HL-60 (cell line): ENCODE measurements around the gene MAGI2.

Source experiments
- DNase-seq, 2 experiments: peaks; one replicate each; pipeline ENCODE4 v3.0.0-alpha.2; 2010 to 2020; ENCODE audit warnings: low read depth in 1 of 2, low spot score in 1 of 2
- H3K27ac ChIP-seq: fragments of 250-450 bp; sonication (Bioruptor Pico); replicated peaks from 2 replicates; pipeline ENCODE4 v1.5.1; 2020; ENCODE audit warnings: mild to moderate bottlenecking, moderate library complexity
- H3K27me3 ChIP-seq: fragments of 250-450 bp; sonication (Bioruptor Pico); 2 replicates; pipeline ENCODE4 v1.5.1; 2021; ENCODE audit warnings: mild to moderate bottlenecking, moderate library complexity; ENCODE audit not compliant: insufficient read depth, poor library complexity, severe bottlenecking
- H3K4me3 ChIP-seq: replicated peaks from 2 replicates; pipeline ENCODE4 v1.5.1; 2011; ENCODE audit warnings: mild to moderate bottlenecking, control low read depth, low read length; ENCODE audit not compliant: insufficient read depth
- GABPA ChIP-seq: IDR thresholded peaks from 2 replicates; pipeline ENCODE4 v1.6.1; 2012; ENCODE audit warnings: low read depth
- POLR2AphosphoS5 ChIP-seq: IDR thresholded peaks from 2 replicates; pipeline ENCODE4 v1.6.1; 2012; ENCODE audit warnings: low read depth
- SPI1 ChIP-seq: IDR thresholded peaks from 2 replicates; pipeline ENCODE4 v1.6.1; 2012; ENCODE audit warnings: low read depth, mild to moderate bottlenecking, borderline replicate concordance
- TF ChIP-seq, protein P1 (sequence below): IDR thresholded peaks from one replicate; pipeline ENCODE4 v1.5.1; 2011; ENCODE audit warnings: low read length, control low read depth, inconsistent platforms; ENCODE audit not compliant: insufficient read depth
- TF ChIP-seq, protein P2 (sequence below): IDR thresholded peaks from 2 replicates; pipeline ENCODE4 v1.6.1; 2012; ENCODE audit warnings: low read depth; ENCODE audit not compliant: insufficient replicate concordance

Gene MAGI2

DNA sequence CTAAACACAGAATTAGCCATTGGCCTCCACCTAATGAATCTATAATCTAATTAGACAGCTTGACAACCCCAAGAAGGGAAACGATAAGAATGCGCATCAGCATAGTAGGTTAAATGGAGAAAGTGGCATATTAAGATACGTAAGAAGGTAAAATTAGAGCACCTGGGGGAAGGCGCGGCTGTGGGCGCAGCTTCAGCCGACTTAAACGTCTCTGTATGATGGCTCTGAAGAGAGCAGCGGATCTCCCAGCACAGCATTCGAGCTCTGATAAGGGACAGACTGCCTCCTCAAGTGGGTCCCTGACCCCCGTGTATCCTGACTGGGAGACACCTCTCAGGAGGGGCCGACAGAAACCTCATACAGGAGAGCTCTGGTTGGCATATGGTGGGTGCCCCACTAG is 1136.1 kb downstream of the MAGI2 start:
- H3K27ac ChIP-seq = no peak overlapping the region
- H3K27me3 ChIP-seq = peaks cover 3% of the 10 kb centered on the region
- H3K4me3 ChIP-seq = no peak overlapping the region
- DNase-seq = no peak
- TF ChIP-seq SPI1 (no peak), POLR2AphosphoS5 (no peak), GABPA (no peak)
- TF ChIP-seq, protein P1, sequence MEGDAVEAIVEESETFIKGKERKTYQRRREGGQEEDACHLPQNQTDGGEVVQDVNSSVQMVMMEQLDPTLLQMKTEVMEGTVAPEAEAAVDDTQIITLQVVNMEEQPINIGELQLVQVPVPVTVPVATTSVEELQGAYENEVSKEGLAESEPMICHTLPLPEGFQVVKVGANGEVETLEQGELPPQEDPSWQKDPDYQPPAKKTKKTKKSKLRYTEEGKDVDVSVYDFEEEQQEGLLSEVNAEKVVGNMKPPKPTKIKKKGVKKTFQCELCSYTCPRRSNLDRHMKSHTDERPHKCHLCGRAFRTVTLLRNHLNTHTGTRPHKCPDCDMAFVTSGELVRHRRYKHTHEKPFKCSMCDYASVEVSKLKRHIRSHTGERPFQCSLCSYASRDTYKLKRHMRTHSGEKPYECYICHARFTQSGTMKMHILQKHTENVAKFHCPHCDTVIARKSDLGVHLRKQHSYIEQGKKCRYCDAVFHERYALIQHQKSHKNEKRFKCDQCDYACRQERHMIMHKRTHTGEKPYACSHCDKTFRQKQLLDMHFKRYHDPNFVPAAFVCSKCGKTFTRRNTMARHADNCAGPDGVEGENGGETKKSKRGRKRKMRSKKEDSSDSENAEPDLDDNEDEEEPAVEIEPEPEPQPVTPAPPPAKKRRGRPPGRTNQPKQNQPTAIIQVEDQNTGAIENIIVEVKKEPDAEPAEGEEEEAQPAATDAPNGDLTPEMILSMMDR = no peak
- TF ChIP-seq, protein P2, sequence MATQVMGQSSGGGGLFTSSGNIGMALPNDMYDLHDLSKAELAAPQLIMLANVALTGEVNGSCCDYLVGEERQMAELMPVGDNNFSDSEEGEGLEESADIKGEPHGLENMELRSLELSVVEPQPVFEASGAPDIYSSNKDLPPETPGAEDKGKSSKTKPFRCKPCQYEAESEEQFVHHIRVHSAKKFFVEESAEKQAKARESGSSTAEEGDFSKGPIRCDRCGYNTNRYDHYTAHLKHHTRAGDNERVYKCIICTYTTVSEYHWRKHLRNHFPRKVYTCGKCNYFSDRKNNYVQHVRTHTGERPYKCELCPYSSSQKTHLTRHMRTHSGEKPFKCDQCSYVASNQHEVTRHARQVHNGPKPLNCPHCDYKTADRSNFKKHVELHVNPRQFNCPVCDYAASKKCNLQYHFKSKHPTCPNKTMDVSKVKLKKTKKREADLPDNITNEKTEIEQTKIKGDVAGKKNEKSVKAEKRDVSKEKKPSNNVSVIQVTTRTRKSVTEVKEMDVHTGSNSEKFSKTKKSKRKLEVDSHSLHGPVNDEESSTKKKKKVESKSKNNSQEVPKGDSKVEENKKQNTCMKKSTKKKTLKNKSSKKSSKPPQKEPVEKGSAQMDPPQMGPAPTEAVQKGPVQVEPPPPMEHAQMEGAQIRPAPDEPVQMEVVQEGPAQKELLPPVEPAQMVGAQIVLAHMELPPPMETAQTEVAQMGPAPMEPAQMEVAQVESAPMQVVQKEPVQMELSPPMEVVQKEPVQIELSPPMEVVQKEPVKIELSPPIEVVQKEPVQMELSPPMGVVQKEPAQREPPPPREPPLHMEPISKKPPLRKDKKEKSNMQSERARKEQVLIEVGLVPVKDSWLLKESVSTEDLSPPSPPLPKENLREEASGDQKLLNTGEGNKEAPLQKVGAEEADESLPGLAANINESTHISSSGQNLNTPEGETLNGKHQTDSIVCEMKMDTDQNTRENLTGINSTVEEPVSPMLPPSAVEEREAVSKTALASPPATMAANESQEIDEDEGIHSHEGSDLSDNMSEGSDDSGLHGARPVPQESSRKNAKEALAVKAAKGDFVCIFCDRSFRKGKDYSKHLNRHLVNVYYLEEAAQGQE = no peak

DNA sequence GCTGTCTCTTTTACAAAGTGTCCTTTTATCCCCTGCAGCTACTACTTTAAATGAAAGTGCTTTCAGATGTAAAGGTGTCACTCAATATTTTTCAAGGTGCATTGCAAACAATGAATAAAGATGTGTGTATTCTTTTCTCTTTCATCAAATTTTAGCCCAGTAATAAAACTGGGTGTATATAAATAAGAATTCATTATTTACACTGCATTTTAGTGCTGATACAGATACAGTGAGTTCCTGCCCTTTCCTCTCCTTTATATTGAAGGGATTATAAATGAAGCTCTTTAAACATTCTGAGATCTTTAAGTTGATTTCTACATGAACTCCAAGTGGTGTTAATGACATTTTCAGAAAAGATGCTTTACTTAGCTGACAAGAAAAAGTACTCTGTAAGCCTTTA is 1137.4 kb downstream of the MAGI2 start:
- TF ChIP-seq GABPA (no peak), SPI1 (no peak), POLR2AphosphoS5 (no peak)
- TF ChIP-seq, protein P2 = no peak
- H3K27me3 ChIP-seq = peaks cover 3% of the 10 kb centered on the region
- DNase-seq = no peak
- no peak overlapping the region for H3K4me3 ChIP-seq
- H3K27ac ChIP-seq = no peak overlapping the region

DNA sequence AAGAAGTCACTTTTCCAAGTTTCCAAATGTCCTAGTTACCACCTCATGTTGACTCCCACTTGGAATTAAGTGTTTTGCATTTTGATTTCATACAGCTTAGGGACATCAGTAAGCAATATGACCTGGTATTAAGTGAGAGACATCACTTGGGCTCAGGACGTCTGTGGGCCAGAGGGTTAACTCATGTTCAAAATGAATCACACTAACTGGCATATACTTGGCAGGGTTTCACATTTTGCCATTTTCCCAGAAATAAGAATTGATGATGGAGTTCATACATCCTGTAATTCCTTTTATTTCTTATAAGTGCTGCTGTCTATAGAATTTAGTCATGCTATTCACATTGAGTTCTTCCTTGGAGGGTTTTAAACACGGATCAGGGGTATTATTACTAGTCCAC is 1138.3 kb downstream of the MAGI2 start:
- H3K27me3 ChIP-seq = peaks cover 3% of the 10 kb centered on the region
- DNase-seq = no peak
- H3K4me3 ChIP-seq = no peak overlapping the region
- TF ChIP-seq, protein P1 = no peak
- TF ChIP-seq SPI1 = no peak
- TF ChIP-seq, protein P2 = no peak
- TF ChIP-seq GABPA = no peak
- no peak for TF ChIP-seq POLR2AphosphoS5
- H3K27ac ChIP-seq = no peak overlapping the region

DNA sequence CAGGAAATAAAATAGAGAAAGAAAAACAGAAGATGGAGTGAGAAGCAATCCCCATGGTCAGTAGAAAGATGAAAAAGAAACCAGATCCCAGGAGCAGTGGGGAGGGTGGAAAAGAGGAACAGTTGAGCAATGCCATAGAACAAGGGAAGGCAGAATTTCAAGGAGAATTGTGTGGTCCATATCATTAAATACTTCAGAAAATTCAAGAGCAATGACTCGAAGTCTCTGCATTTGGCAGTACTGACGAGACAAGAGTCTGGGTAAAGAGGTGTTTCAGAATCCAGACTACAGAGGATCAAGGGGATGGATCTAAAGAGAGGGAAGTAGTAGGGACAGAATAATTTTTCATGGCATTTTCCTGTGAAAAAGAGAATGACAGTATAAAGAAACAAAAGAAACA is 1142.3 kb downstream of the MAGI2 start:
- Histone ChIP-seq H3K4me3 (no peak overlapping the region), H3K27ac (no peak overlapping the region), H3K27me3 (peaks cover under 1% of the 10 kb centered on the region)
- DNase-seq = no peak
- TF ChIP-seq SPI1 (no peak), POLR2AphosphoS5 (no peak), GABPA (no peak)
- TF ChIP-seq, protein P1 = no peak
- TF ChIP-seq, protein P2 = no peak
